GM12865 (cell line): Measurements from ENCODE around the gene DNAH7.

Source experiments
- DNase-seq: peaks from one replicate; pipeline ENCODE4 v3.0.0; 2010; ENCODE audit warnings: low read depth
- H3K4me3 ChIP-seq: 2 replicates; pipeline ENCODE4 v1.5.1; 2011; ENCODE audit warnings: mild to moderate bottlenecking, low read depth, low read length, control low read depth
- TF ChIP-seq, protein P1 (sequence below): IDR thresholded peaks from 2 replicates; pipeline ENCODE4 v1.5.1; 2011; ENCODE audit warnings: low read length, control low read depth, low read depth, inconsistent platforms; ENCODE audit not compliant: insufficient read depth; ENCODE audit errors: missing control alignments

Gene DNAH7

GRCh38 chr2:195766691-195767090, 301.9 kb downstream of the DNAH7 start:
- TF ChIP-seq, protein P1, sequence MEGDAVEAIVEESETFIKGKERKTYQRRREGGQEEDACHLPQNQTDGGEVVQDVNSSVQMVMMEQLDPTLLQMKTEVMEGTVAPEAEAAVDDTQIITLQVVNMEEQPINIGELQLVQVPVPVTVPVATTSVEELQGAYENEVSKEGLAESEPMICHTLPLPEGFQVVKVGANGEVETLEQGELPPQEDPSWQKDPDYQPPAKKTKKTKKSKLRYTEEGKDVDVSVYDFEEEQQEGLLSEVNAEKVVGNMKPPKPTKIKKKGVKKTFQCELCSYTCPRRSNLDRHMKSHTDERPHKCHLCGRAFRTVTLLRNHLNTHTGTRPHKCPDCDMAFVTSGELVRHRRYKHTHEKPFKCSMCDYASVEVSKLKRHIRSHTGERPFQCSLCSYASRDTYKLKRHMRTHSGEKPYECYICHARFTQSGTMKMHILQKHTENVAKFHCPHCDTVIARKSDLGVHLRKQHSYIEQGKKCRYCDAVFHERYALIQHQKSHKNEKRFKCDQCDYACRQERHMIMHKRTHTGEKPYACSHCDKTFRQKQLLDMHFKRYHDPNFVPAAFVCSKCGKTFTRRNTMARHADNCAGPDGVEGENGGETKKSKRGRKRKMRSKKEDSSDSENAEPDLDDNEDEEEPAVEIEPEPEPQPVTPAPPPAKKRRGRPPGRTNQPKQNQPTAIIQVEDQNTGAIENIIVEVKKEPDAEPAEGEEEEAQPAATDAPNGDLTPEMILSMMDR = no peak
- no peak overlapping the region for H3K4me3 ChIP-seq
- DNase-seq = no peak

- no peak overlapping the region for H3K4me3 ChIP-seq
- TF ChIP-seq, protein P1 = no peak
- no peak for DNase-seq
Observed at GRCh38 chr2:195763866-195764265, 304.8 kb downstream of the DNAH7 start.

- no peak for DNase-seq
- TF ChIP-seq, protein P1 = no peak
- H3K4me3 ChIP-seq = no peak overlapping the region
Observed at GRCh38 chr2:195759877-195760276, 308.8 kb downstream of the DNAH7 start.

- no peak for DNase-seq
- TF ChIP-seq, protein P1 = no peak
- H3K4me3 ChIP-seq = no peak overlapping the region
Observed at GRCh38 chr2:195758846-195759245, 309.8 kb downstream of the DNAH7 start.

DNA sequence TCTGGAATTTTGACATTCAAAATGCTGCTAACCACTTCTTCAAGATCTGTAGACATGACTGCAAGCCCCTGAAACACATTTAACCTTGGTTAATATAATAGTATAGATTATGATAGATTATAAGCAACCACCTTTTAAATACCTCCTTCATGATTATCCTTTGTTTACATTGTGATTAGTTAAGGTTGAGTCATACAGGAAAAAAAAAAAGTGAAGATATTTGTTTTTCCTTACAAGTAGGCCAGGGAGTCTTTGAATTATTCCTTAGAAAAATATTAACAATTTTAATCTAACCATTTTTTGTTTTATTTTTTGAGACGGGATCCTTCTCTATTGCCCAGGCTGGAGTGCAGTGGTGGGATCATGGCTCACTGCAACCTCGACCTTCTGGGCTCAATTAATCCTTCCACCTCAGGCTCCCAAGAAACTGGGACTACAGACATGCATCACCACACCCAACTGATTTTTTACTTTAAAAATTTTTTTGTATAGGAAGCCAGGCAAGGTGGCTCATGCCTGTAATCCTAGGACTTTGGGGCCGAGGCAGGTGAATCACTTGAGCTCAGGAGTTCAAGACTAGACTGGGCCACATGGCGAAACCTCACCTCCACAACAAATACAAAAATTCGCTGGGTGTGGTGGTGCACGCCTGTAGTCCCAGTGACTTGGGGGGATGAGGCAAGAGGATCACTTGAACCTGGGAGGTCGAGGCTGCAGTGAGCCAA, 312.3 kb downstream of the DNAH7 start:
- H3K4me3 ChIP-seq = no peak overlapping the region
- TF ChIP-seq, protein P1 = no peak
- DNase-seq = no peak

DNA sequence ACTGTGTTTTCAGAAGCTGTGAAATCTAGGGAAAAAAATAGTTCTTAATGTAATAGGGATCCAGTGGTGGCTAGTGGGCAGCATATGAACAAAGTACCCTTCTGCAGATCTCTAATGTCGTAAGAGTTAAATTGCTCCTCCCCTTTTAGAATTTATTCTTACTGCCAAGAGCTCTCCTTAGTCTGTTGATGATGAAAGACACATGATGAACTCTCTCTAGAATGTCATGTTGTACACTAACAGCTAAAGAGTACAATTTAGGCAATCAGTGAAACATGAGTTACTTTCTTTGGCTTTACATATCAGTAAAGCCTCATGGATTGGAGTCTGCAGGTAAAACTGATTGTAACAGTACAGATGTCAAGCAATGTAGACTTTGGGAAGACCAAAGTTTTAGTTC, 327.4 kb downstream of the DNAH7 start:
- TF ChIP-seq, protein P1 = no peak
- no peak for DNase-seq
- H3K4me3 ChIP-seq = no peak overlapping the region
